HepG2 (cell line): ENCODE data around the gene CPPED1. TPM values are rescaled to one million over a fixed set of nuclear protein-coding genes. Genes with fewer than 3 reads are reported as not detected.

Experiments used
- ELK4 ChIP-seq: sonication (generic); formaldehyde crosslinking; IDR thresholded peaks from 2 replicates; pipeline ENCODE4 v1.9.0; 2021; ENCODE audit warnings: missing genetic modification reagents, borderline replicate concordance
- RFX1 ChIP-seq: fragments of 450-650 bp; IDR thresholded peaks from 2 replicates; pipeline ENCODE4 v1.6.1; 2017
- SRSF1 ChIP-seq: fragments of 200-400 bp; formaldehyde crosslinking; optimal IDR thresholded peaks from 2 replicates; pipeline ENCODE3; 2017; ENCODE audit warnings: mild to moderate bottlenecking, low read depth, low read length, moderate library complexity
- THAP11 ChIP-seq: IDR thresholded peaks from 2 replicates; pipeline ENCODE4 v1.6.1; 2016; ENCODE audit warnings: missing biosample characterization, missing genetic modification reagents
- XRCC5 ChIP-seq: fragments of 200-400 bp; formaldehyde crosslinking; optimal IDR thresholded peaks from 2 replicates; pipeline ENCODE3; 2017; ENCODE audit warnings: mild to moderate bottlenecking, low read length
- ZBTB14 ChIP-seq: sonication (generic); formaldehyde crosslinking; IDR thresholded peaks from 2 replicates; pipeline ENCODE4 v1.4.0; 2020; ENCODE audit warnings: missing genetic modification reagents
- ZBTB33 ChIP-seq: sonication (generic); formaldehyde crosslinking; IDR thresholded peaks from 2 replicates; pipeline ENCODE4 v1.4.0; 2020; ENCODE audit warnings: missing genetic modification reagents
- ZFY ChIP-seq: sonication (generic); formaldehyde crosslinking; IDR thresholded peaks from 2 replicates; pipeline ENCODE4 v1.4.0; 2020; ENCODE audit warnings: missing genetic modification reagents
- ZNF317 ChIP-seq: sonication (generic); formaldehyde crosslinking; IDR thresholded peaks from 2 replicates; pipeline ENCODE4 v1.5.0; 2020; ENCODE audit warnings: mild to moderate bottlenecking, missing genetic modification reagents
- ZNF607 ChIP-seq: sonication (generic); formaldehyde crosslinking; IDR thresholded peaks from 2 replicates; pipeline ENCODE4 v1.5.1; 2020; ENCODE audit warnings: missing genetic modification reagents, mild to moderate bottlenecking, borderline replicate concordance
- polyA plus RNA-seq, 8 experiments: library from polyadenylated mRNA; depleted of rRNA in 3 of 8; stranded (reverse) in 7 of 8; unstranded in 1 of 8; fragments of >200 nt; fragmentation: Illumina TruSeq in 4 of 8; extraction: Trizol in 4 of 8; gene quantifications; 2 replicates each; pipeline versions ENCODE4 v1.2.1 to v1.2.3, GENCODE V29; 2011 to 2016; ENCODE audit warnings: low read depth in 4 of 8, missing spikeins in 1 of 8, mixed read lengths in 1 of 8; ENCODE audit not compliant: insufficient read depth in 1 of 8
- total RNA-seq, 5 experiments: library from RNA; depleted of rRNA; stranded (reverse); fragments of >200 nt; fragmentation: Illumina TruSeq; extraction: Trizol; gene quantifications; 2 replicates each; pipeline ENCODE4 v1.2.3, GENCODE V29; 2016; ENCODE audit warnings: low read depth in 1 of 5
- TF ChIP-seq, protein P1 (sequence below): sonication (generic); formaldehyde crosslinking; IDR thresholded peaks from 2 replicates; pipeline ENCODE4 v1.4.0; 2020; ENCODE audit warnings: mild to moderate bottlenecking, missing genetic modification reagents, borderline replicate concordance
- TF ChIP-seq, protein P2 (sequence below): sonication (generic); formaldehyde crosslinking; IDR thresholded peaks from 2 replicates; pipeline ENCODE4 v1.5.0; 2020; ENCODE audit warnings: mild to moderate bottlenecking, missing genetic modification reagents, borderline replicate concordance
- TF ChIP-seq, protein P3 (sequence below): sonication (generic); formaldehyde crosslinking; IDR thresholded peaks from 2 replicates; pipeline ENCODE4 v1.5.0; 2020; ENCODE audit warnings: missing genetic modification reagents

Gene CPPED1
- total and polyA plus RNA-seq, 2 of the 13 experiments (the other 11 are each of a cell fraction or from before 2014, with no cell fraction given), result 66.6 to 71.3 TPM

DNA sequence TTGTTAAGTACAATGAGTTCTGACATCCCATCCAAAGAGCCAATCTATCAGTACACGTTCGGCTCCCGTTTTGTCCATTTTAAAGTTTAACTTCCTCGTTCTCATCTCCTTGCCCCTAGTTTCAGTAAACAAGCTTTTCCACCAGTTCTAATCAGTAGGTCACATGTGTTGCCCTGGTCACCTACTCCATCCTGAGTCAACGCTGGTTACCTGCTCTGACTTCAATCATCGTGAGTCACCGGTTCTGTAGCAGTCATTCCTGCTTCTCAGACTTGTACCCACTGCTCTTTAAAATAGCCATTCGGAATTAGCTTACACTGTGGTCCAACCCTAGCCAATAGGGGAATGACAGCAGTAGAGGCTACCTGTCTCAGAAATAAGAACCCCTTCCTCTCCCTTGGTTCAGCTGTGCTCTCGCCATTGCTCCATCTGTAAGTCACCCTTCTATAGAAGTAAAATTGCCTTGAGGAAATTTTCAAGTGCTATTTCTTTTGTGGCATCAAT lies 191.0 kb downstream of the CPPED1 start (continued):
- TF ChIP-seq, protein P1, sequence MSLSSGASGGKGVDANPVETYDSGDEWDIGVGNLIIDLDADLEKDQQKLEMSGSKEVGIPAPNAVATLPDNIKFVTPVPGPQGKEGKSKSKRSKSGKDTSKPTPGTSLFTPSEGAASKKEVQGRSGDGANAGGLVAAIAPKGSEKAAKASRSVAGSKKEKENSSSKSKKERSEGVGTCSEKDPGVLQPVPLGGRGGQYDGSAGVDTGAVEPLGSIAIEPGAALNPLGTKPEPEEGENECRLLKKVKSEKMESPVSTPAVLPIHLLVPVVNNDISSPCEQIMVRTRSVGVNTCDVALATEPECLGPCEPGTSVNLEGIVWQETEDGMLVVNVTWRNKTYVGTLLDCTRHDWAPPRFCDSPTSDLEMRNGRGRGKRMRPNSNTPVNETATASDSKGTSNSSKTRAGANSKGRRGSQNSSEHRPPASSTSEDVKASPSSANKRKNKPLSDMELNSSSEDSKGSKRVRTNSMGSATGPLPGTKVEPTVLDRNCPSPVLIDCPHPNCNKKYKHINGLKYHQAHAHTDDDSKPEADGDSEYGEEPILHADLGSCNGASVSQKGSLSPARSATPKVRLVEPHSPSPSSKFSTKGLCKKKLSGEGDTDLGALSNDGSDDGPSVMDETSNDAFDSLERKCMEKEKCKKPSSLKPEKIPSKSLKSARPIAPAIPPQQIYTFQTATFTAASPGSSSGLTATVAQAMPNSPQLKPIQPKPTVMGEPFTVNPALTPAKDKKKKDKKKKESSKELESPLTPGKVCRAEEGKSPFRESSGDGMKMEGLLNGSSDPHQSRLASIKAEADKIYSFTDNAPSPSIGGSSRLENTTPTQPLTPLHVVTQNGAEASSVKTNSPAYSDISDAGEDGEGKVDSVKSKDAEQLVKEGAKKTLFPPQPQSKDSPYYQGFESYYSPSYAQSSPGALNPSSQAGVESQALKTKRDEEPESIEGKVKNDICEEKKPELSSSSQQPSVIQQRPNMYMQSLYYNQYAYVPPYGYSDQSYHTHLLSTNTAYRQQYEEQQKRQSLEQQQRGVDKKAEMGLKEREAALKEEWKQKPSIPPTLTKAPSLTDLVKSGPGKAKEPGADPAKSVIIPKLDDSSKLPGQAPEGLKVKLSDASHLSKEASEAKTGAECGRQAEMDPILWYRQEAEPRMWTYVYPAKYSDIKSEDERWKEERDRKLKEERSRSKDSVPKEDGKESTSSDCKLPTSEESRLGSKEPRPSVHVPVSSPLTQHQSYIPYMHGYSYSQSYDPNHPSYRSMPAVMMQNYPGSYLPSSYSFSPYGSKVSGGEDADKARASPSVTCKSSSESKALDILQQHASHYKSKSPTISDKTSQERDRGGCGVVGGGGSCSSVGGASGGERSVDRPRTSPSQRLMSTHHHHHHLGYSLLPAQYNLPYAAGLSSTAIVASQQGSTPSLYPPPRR (CRISPR knock-in tag), result peak; percentile 73; the same call in 1 of the 2 replicates
- TF ChIP-seq THAP11 (CRISPR knock-in tag) (peak; percentile 63; the same call in 1 of the 2 replicates), ELK4 (CRISPR knock-in tag) (no peak), ZBTB33 (peak; percentile 54; the same call in 1 of the 2 replicates), ZFY (CRISPR knock-in tag) (peak; percentile 36), XRCC5 (peak; percentile 61), ZNF607 (CRISPR knock-in tag) (no peak), SRSF1 (no peak), ZNF317 (CRISPR knock-in tag) (peak; percentile 82), RFX1 (peak; percentile 72; the same call in 1 of the 2 replicates), ZBTB14 (CRISPR knock-in tag) (no peak)
- TF ChIP-seq, protein P2, sequence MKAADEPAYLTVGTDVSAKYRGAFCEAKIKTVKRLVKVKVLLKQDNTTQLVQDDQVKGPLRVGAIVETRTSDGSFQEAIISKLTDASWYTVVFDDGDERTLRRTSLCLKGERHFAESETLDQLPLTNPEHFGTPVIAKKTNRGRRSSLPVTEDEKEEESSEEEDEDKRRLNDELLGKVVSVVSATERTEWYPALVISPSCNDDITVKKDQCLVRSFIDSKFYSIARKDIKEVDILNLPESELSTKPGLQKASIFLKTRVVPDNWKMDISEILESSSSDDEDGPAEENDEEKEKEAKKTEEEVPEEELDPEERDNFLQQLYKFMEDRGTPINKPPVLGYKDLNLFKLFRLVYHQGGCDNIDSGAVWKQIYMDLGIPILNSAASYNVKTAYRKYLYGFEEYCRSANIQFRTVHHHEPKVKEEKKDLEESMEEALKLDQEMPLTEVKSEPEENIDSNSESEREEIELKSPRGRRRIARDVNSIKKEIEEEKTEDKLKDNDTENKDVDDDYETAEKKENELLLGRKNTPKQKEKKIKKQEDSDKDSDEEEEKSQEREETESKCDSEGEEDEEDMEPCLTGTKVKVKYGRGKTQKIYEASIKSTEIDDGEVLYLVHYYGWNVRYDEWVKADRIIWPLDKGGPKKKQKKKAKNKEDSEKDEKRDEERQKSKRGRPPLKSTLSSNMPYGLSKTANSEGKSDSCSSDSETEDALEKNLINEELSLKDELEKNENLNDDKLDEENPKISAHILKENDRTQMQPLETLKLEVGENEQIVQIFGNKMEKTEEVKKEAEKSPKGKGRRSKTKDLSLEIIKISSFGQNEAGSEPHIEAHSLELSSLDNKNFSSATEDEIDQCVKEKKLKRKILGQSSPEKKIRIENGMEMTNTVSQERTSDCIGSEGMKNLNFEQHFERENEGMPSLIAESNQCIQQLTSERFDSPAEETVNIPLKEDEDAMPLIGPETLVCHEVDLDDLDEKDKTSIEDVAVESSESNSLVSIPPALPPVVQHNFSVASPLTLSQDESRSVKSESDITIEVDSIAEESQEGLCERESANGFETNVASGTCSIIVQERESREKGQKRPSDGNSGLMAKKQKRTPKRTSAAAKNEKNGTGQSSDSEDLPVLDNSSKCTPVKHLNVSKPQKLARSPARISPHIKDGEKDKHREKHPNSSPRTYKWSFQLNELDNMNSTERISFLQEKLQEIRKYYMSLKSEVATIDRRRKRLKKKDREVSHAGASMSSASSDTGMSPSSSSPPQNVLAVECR (CRISPR knock-in tag), result peak; percentile 61; the same call in 1 of the 2 replicates
- TF ChIP-seq, protein P3, sequence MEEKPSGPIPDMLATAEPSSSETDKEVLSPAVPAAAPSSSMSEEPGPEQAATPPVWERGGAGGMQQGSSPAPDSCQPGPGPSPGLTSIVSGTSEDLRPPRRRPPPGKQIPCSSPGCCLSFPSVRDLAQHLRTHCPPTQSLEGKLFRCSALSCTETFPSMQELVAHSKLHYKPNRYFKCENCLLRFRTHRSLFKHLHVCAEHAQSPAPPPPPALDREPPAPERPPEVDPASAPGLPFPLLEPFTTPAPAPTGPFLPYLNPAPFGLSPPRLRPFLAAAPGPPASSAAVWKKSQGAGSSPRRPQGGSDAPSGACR (CRISPR knock-in tag), result peak; percentile 65; the same call in 1 of the 2 replicates
